ENCODE data around the gene QRICH1.

QRICH1 gene

GRCh38 chr3:48997714-48998637, 95.9 kb downstream of the QRICH1 start:
- no peak for DNase-seq (ENCODE audit: low read depth)

DNA sequence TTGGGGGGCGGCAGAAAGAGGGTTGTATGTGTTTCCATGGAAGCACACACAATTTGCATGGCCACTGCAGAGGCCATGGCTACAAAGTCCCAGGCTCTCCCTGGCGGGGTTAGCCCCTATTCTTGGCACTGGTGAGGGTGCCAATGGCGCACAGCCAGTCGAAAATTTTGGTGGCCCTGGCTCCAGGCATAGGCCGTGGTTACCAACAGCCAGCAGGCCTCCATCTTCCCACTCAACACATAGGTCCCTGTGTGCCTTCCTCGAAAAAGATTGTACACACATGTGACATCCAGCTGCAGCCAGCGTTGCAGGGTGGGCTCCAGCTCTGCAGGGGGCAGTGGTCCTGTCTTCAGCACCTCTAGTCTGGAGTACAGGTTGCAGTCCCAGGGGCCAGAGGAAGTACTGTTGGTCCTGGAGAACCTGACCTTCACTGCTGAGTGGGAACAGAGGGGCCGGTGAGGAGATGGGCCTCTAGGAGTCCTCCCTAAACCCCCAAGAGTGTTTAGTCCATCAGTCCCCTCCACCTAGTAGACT, 96.7 kb downstream of the QRICH1 start:
- DNase-seq (ENCODE audit: low read depth) = no peak

DNA sequence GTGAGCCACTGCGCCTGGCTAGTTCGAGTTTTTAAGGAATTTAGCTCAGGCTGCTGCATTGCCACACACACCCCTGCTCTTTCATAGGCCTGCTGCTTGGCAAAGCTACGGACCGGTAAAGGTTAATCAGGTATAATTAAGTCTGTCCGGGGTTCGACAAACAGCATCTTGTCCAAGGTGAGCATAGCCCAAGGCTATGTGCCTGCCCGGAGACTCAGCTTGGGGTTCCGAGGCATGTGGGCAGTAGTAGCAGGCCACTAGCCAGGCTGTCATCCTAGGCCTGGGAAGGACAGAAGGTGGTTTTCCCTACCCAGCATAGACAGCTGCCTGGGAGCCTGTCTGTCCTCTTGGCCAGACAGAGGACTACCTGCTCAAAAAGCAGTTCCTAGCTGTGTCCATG, 97.2 kb downstream of the QRICH1 start:
- no peak for DNase-seq (ENCODE audit: low read depth)

DNA sequence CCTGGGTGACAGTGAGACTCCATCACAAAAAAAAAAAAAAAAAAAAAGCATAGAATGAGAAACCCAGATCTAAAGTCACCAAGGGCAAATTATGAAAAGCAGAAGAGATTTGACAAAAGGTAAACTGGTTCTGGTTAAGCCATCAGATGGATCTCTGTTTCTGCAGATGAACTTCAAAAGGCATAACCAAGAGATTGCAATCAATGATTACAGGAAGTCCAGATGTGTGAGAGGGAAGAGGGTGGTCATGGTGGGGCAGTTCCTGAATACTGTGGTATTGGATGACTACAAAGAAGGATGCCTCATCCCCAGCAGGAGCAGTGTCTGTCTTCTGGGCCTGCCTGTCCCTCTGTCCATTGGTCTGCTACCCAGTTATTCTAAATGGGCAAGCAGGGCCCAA, 100.0 kb downstream of the QRICH1 start:
- no peak for DNase-seq (ENCODE audit: low read depth)

GRCh38 chr3:48991851-48992545, 101.9 kb downstream of the QRICH1 start:
- DNase-seq (ENCODE audit: low read depth) = no peak

GRCh38 chr3:48990636-48991469, 103.0 kb downstream of the QRICH1 start:
- DNase-seq (ENCODE audit: low read depth) = no peak

GRCh38 chr3:48989796-48990635, 103.9 kb downstream of the QRICH1 start, which contains the start of gene P4HTM:
P4HTM (plus strand) TSS chr3:48990241; CDS start chr3:48990257, 16 bp downstream.
- peak; percentile 84 for DNase-seq (ENCODE audit: low read depth)

DNA sequence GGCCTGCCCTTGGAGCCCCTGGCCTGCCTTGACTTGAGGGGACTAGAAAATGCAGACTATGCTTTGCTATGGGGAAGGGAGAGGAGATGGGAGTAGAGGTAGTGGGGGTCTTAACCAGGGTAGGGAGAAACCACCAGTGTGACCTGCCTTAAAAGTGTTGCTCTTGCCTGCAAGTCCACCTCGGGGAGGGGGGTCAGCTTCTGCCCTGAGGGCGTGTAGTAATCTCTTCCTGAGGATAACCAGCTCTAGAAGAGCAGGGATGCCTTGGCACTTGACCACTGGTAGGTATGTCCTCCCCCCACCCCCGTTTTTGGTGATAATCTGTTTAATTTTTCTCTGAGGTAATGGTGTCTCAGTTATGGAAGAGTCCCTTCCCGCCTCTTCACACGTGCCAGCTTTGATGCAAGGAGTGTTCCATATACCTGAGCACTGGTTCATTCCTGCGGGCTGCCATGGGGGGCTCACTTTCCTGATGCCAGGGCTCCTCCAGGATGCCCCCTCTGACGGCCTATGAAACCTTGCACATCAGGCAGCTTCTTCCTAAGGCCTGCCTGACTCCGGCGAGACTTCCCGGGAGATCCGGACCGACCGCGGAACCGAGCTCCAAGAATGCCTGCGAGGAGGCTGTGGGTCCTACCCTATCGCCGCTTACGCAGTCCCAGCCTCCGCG, 104.6 kb downstream of the QRICH1 start:
- DNase-seq (ENCODE audit: low read depth) = no peak

DNA sequence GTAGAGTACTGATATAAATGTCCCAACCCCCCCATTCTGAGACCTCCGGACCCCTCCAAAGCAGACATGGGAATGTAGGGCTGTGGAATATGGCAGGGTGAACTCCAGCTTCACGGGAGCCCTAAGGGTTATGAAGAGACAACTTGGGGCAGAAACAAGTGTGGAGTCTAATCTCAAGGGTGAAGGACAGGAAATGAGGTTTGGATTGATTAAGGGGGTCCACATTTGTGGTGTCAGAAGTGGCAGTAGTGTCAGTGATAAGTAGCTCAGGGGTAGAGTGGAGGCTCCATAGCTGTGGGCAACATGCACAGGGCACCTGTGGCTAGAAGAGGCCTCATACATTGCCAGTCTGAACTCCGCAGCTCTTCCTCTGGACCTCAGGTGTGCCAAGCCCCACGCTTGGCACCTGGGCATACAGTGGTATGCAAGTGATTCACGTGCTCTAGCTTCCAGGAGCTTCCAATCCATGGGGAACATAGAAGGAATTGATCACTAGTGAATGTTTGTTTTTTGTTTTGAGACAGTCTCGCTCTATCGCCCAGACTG, 108.0 kb downstream of the QRICH1 start:
- no peak for DNase-seq (ENCODE audit: low read depth)

DNA sequence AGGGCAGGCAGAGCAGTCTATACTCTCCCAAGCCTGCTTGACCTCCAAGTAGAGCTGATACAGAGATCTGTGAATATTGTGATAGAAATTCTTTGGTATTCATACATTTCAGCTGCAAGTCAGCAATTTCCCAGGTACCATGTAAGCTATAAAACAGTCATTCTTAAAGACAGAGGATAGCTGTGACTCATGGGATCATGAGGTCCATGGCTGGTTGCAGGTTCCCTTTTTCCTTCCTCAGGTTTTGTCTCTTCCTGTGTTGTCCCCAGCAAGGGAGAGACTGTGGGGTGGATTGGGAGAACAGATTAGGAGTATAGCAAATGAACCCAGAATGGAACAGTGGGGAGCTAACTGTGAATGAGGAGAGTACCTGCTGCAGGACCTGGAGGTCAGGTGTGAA, 109.2 kb downstream of the QRICH1 start:
- no peak for DNase-seq (ENCODE audit: low read depth)

DNA sequence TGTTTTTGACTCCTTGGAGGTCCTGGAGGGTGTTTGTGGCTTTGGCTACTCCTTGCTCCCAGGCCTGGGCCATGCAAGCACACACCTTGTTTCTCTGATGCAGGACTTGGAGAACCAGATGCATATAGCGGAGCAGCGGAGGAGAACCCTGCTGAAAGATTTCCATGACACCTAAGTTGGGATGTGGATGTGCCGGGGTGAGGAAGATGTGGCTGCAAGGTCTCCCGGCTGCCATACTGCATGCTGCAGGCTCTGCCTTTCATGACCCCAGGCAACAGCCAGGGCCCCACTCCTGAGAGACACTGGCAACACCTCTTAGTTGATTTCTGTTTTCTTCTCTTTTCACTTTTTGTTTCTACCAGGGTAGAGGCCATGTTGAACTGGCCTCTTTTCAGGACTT, 110.8 kb downstream of the QRICH1 start:
- DNase-seq (ENCODE audit: low read depth) = no peak

GRCh38 chr3:48982686-48983085, 111.2 kb downstream of the QRICH1 start:
- DNase-seq (ENCODE audit: low read depth) = no peak

DNA sequence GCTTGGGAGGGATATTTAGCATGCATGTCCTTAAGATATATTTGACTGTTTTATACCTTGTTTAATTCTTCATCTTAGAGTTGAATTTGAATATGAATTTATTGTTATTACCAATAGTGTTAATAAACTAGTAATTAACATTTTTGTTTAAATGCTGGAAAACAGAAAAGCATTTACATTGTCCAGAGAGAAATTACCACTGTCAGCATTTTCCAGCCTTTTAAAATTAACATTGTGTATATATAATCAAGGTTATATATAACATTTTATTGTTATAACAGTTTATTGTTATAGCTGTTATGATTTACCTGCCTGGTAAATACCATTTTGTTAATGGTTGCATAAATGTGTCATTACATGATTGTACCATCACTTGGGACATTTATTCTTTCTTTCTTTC, 111.9 kb downstream of the QRICH1 start:
- DNase-seq (ENCODE audit: low read depth) = no peak

- no peak for DNase-seq (ENCODE audit: low read depth)
These were observed 113.6 kb downstream of the QRICH1 start for GRCh38 chr3:48980295-48980694.

All from stimulated activated CD4-positive, alpha-beta T cell treated with anti-CD3 and anti-CD28 coated beads, Interleukin-2, amount 100 ng/mL, for 4 hours (primary cell).